Esophagus muscularis mucosa (tissue), 4 donors: ENCODE measurements around the gene COL4A1. TPM values are rescaled to one million over a fixed set of nuclear protein-coding genes. Genes with fewer than 3 reads are reported as not detected.

Experiments
- DNase-seq: peaks from one replicate; pipeline ENCODE4 v3.0.0-alpha.2; 2017; ENCODE audit errors: extremely low spot score
- H3K27ac ChIP-seq, 4 donors: fragments of 200-600 bp; sonication (generic); replicated peaks in 1 of 4; 1 replicate in 3 of 4; 2 replicates in 1 of 4; pipeline ENCODE4 v1.5.1; 2016 to 2019; ENCODE audit warnings: mild to moderate bottlenecking in 1 of 4
- H3K27me3 ChIP-seq, 4 donors: fragments of 200-600 bp; sonication (generic); one replicate each; pipeline versions ENCODE4 v1.5.1 to v1.6.0; 2016 to 2019
- H3K36me3 ChIP-seq, 4 donors: fragments of 200-600 bp; sonication (generic); one replicate each; pipeline ENCODE4 v1.5.1; 2016 to 2019
- H3K4me1 ChIP-seq, 4 donors: fragments of 200-600 bp; sonication (generic); one replicate each; pipeline ENCODE4 v1.5.1; 2016 to 2019
- H3K4me3 ChIP-seq, 4 donors: fragments of 200-600 bp; sonication (generic); 1 replicate in 2 of 4; 2 replicates in 2 of 4; pipeline ENCODE4 v1.5.1; 2016 to 2019; ENCODE audit warnings: mild to moderate bottlenecking in 4 of 4, moderate library complexity in 1 of 4
- H3K9me3 ChIP-seq, 4 donors: fragments of 200-600 bp; sonication (generic); 1 replicate in 3 of 4; 2 replicates in 1 of 4; pipeline ENCODE4 v1.5.1; 2016 to 2019
- EP300 ChIP-seq: sonication (generic); formaldehyde crosslinking; IDR thresholded peaks from one replicate; pipeline ENCODE4 v1.6.1; 2017; ENCODE audit warnings: antibody characterized with exemption
- POLR2A ChIP-seq: fragments of 450-650 bp; IDR thresholded peaks from one replicate; pipeline ENCODE4 v1.6.1; 2017; ENCODE audit warnings: antibody characterized with exemption, moderate library complexity, mild to moderate bottlenecking, low read depth
- POLR2AphosphoS5 ChIP-seq, 2 donors: sonication (generic); formaldehyde crosslinking; IDR thresholded peaks; one replicate each; pipeline ENCODE4 v1.6.1; 2017; ENCODE audit warnings: antibody characterized with exemption in 2 of 2
- WGBS: methylation state at CpG from one replicate; pipeline ENCODE4 v1.1.5; 2018; 5-methylcytosine and 5-hydroxymethylcytosine counted together
- intact Hi-C: fragments of 100-400 bp; cut with DNase I; formaldehyde crosslinking; loops from one replicate; pipeline ENCODE4 v1.15.1; 2023
- total RNA-seq, 4 donors: library from RNA; depleted of rRNA; stranded (reverse); fragments of >200 nt; gene quantifications; one replicate each; pipeline versions ENCODE4 v1.1.0 to v1.2.1, GENCODE V29; 2016
- TF ChIP-seq, protein P1 (sequence below), 3 experiments: fragments of 200-600 bp in 2 of 3; fragments of 450-650 bp in 1 of 3; sonication (generic) in 2 of 3; IDR thresholded peaks; one replicate each; pipeline ENCODE4 v1.5.1; 2017 to 2019; ENCODE audit warnings: antibody characterized with exemption in 3 of 3, mild to moderate bottlenecking in 2 of 3, moderate library complexity in 1 of 3

The COL4A1 gene
- total RNA-seq, 4 donors from 2014 or later: 328 to 578 (median 405) TPM

DNA sequence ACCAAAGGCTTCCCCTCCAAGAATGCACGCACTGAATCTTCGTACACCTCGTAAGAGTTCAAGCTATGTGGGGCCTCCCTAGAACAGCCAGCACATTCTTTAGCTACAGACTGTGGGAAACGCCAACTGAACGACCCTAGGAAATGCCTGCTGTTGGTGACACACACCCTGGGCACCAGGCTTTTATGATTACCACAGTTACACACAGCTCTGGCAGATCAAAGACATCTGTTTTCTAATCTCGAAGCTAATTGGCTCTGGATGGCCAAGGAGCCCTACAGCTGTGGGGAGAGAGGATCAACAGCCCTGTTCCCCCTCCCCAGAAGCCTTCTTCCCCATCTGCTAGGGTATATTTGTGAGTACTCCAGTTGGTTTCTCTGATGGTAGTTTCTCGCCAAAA is 123.0 kb downstream of the COL4A1 start:
- Histone ChIP-seq H3K4me1 (peaks cover 11 to 13% (median 11%) of the 10 kb centered on the region in 4 donors), H3K4me3 (no peak overlapping the region), H3K27me3 (no peaks in the 10 kb centered on the region), H3K9me3 (no peaks in the 10 kb centered on the region), H3K36me3 (peaks cover 73 to 100% (median 97%) of the 10 kb centered on the region in 4 donors), H3K27ac (no peak overlapping the region)
- 73% methylated on average over 7 of the region's 7 CpGs for WGBS
- no peak for DNase-seq
- no peak for TF ChIP-seq POLR2AphosphoS5 (IDR thresholded peaks at IDR 0.05)
- TF ChIP-seq POLR2A: no peak
- TF ChIP-seq EP300: no peak
- TF ChIP-seq, protein P1, sequence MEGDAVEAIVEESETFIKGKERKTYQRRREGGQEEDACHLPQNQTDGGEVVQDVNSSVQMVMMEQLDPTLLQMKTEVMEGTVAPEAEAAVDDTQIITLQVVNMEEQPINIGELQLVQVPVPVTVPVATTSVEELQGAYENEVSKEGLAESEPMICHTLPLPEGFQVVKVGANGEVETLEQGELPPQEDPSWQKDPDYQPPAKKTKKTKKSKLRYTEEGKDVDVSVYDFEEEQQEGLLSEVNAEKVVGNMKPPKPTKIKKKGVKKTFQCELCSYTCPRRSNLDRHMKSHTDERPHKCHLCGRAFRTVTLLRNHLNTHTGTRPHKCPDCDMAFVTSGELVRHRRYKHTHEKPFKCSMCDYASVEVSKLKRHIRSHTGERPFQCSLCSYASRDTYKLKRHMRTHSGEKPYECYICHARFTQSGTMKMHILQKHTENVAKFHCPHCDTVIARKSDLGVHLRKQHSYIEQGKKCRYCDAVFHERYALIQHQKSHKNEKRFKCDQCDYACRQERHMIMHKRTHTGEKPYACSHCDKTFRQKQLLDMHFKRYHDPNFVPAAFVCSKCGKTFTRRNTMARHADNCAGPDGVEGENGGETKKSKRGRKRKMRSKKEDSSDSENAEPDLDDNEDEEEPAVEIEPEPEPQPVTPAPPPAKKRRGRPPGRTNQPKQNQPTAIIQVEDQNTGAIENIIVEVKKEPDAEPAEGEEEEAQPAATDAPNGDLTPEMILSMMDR (IDR thresholded peaks at IDR 0.05): no peak
- intact Hi-C loops: no loop called here

DNA sequence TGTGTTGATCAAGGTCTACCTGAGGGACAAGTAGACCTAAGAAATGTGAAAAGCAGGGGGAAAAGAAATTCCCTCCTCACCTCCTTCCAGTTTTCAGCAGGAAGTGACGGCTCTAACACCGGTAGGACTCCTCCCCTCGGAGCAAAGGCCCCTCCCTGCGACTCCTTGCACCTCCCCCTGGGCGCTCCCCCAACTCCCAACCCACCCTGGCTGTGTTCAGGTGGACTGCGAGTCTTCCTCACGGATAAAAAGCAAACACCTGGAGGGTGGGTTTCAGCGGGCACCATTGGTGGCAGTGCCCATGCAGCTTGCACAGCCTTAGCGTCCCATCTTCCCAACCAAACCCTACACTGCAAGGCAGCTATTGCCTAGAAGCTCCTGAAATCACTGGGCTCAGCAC is 124.5 kb downstream of the COL4A1 start:
- no peaks in the 10 kb centered on the region for H3K9me3 ChIP-seq
- H3K27me3 ChIP-seq: no peaks in the 10 kb centered on the region
- peaks cover 74 to 100% (median 100%) of the 10 kb centered on the region in 4 donors for H3K36me3 ChIP-seq
- 75% methylated on average over 9 of the region's 9 CpGs for WGBS
- H3K4me1 ChIP-seq: peaks cover 0 to 3% (median 1%) of the 10 kb centered on the region in 4 donors
- intact Hi-C loops: no loop called here
- H3K4me3 ChIP-seq: no peak overlapping the region
- TF ChIP-seq POLR2AphosphoS5 (IDR thresholded peaks at IDR 0.05) (no peak), POLR2A (no peak)
- no peak for DNase-seq
- no peak overlapping the region for H3K27ac ChIP-seq

DNA sequence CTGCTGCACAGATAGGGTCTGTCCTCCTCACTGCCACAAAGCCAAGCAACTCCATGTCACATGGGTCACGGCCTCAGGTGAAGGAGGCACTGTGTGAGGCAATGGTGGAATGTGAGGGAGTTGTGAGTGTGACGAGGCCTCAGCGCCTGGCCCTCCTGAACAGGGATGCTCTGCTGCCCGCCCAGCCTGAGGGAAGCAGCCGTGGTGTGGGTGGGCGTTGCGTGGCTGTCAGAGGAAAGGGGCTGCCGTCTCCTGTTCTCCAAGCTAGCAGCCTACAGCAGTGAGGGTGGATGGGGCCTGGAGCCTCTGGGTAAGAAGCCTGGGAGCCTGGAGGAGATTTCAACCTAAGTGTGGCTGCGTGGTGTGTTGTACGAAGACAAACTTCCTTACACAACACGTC is 125.0 kb downstream of the COL4A1 start:
- TF ChIP-seq, protein P1 (IDR thresholded peaks at IDR 0.05): no peak
- TF ChIP-seq POLR2AphosphoS5 (IDR thresholded peaks at IDR 0.05): no peak
- TF ChIP-seq POLR2A: no peak
- TF ChIP-seq EP300: no peak
- DNase-seq: no peak
- H3K36me3 ChIP-seq: peaks cover 75 to 100% (median 100%) of the 10 kb centered on the region in 4 donors

DNA sequence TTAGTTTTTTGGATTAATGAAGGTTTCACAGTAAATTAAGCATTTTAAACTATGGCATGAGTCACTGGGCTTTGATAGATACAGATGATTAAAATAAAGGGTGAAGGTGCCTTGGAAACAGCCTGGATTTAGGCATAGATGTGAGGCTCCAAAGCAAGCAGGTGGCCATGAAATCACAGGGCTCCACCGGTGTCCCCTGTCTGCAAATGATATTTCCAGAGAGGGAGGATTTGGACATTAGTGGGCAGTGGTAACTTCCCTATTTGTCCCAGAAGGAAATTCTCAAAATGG is 127.2 kb downstream of the COL4A1 start:
- Histone ChIP-seq H3K36me3 (peaks cover 79 to 100% (median 100%) of the 10 kb centered on the region in 4 donors), H3K4me3 (no peak overlapping the region), H3K9me3 (no peaks in the 10 kb centered on the region), H3K4me1 (no peaks in the 10 kb centered on the region), H3K27ac (no peak overlapping the region), H3K27me3 (no peaks in the 10 kb centered on the region)
- TF ChIP-seq EP300 (no peak), POLR2A (no peak), POLR2AphosphoS5 (IDR thresholded peaks at IDR 0.05) (no peak)
- TF ChIP-seq, protein P1 (IDR thresholded peaks at IDR 0.05): no peak
- DNase-seq: no peak
- intact Hi-C loops: no loop called here
- WGBS: 60% methylated on average over 1 of the region's 1 CpG

More for the DNA sequence above, 125.0 kb downstream of the COL4A1 start:
- intact Hi-C loops: no loop called here
- no peak overlapping the region for H3K27ac ChIP-seq
- no peaks in the 10 kb centered on the region for H3K27me3 ChIP-seq
- H3K4me1 ChIP-seq: no peaks in the 10 kb centered on the region
- no peak overlapping the region for H3K4me3 ChIP-seq
- 73% methylated on average over 6 of the region's 11 CpGs for WGBS
- H3K9me3 ChIP-seq: no peaks in the 10 kb centered on the region

DNA sequence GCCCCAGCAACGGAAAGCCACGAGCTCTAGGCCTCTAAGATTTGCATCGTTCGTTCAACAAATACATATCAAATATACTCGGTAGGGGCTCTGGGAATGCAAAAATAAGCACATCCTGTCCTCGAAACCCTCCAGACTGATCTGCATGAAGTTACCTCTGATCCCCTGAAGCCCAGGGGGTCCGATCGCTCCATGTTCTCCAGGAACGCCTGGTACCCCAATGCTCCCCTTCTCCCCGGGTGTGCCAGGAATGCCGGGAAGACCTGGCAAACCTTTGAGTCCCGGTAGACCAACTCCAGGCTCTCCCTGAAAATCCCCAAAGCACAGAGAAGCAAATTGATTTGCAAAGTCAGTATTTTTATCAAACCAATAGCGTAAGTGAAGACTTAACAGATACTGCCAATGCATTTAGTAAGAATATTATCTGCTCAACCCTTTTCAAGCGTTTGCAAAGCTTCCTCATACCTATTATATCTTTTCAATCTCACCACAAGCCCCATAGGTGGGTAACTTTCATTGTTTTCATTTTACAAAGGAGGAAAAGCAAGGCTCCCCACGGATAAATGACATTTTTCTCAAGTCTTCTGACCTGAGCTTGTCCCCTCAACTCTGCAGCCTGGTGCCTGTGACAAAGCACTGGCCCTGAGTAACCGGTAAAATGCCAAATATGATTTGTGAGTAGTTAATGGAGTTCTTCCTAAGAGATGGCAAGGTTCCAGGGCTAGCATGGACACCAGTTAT is 127.7 kb downstream of the COL4A1 start:
- no peak for DNase-seq
- WGBS: 87% methylated on average over 16 of the region's 16 CpGs

More for the DNA sequence above, 127.7 kb downstream of the COL4A1 start:
- H3K4me3 ChIP-seq: no peak overlapping the region
- intact Hi-C loops: no loop called here
- peak overlapping the region in 1 of 4 donors; percentile 16 for H3K27ac ChIP-seq
- no peak for TF ChIP-seq POLR2AphosphoS5 (IDR thresholded peaks at IDR 0.05)
- TF ChIP-seq POLR2A: no peak
- TF ChIP-seq EP300: no peak
- TF ChIP-seq, protein P1 (IDR thresholded peaks at IDR 0.05): no peak
- H3K36me3 ChIP-seq: peaks cover 81 to 100% (median 100%) of the 10 kb centered on the region in 4 donors
- no peaks in the 10 kb centered on the region for H3K27me3 ChIP-seq
- no peaks in the 10 kb centered on the region for H3K4me1 ChIP-seq
- no peaks in the 10 kb centered on the region for H3K9me3 ChIP-seq
